Hematopoietic multipotent progenitor cell treated with erythropoietin and hydrocortisone succinate and interleukin-3 and kit ligand, for 17 days (in vitro differentiated cells): ENCODE data around the gene TSPAN5.

Experiments
- DNase-seq: peaks from one replicate; pipeline ENCODE4 v3.0.0-alpha.2; 2015; ENCODE audit warnings: low spot score

Gene TSPAN5

GRCh38 chr4:98643755-98644154, 14.7 kb downstream of the TSPAN5 start:
- no peak for DNase-seq

- DNase-seq, result no peak
Measured at GRCh38 chr4:98642991-98643426, 15.4 kb downstream of the TSPAN5 start.

- no peak for DNase-seq
Measured at GRCh38 chr4:98641906-98642668, 16.3 kb downstream of the TSPAN5 start.

GRCh38 chr4:98641376-98641775, 17.0 kb downstream of the TSPAN5 start:
- DNase-seq, result no peak

- peak; percentile 40 for DNase-seq
Measured at GRCh38 chr4:98639523-98639922, 18.9 kb downstream of the TSPAN5 start.

- DNase-seq, result peak; percentile 31
Measured at GRCh38 chr4:98639108-98639507, 19.3 kb downstream of the TSPAN5 start.

- DNase-seq, result no peak
Measured at GRCh38 chr4:98638661-98639060, 19.8 kb downstream of the TSPAN5 start.

GRCh38 chr4:98634061-98634460, 24.4 kb downstream of the TSPAN5 start:
- DNase-seq, result peak; percentile 26

- no peak for DNase-seq
Measured at GRCh38 chr4:98633159-98633558, 25.3 kb downstream of the TSPAN5 start.

GRCh38 chr4:98632258-98632657, 26.2 kb downstream of the TSPAN5 start:
- DNase-seq, result no peak

GRCh38 chr4:98631506-98631905, 26.9 kb downstream of the TSPAN5 start:
- DNase-seq, result no peak

GRCh38 chr4:98630737-98631454, 27.5 kb downstream of the TSPAN5 start:
- DNase-seq, result no peak

GRCh38 chr4:98627531-98628257, 30.7 kb downstream of the TSPAN5 start:
- no peak for DNase-seq

- no peak for DNase-seq
Measured at GRCh38 chr4:98626350-98626749, 32.1 kb downstream of the TSPAN5 start.

- DNase-seq, result no peak
Measured at GRCh38 chr4:98625920-98626319, 32.5 kb downstream of the TSPAN5 start.

- DNase-seq, result no peak
Measured at GRCh38 chr4:98625399-98625798, 33.0 kb downstream of the TSPAN5 start.

- no peak for DNase-seq
Measured at GRCh38 chr4:98624642-98625041, 33.8 kb downstream of the TSPAN5 start.

GRCh38 chr4:98624144-98624543, 34.3 kb downstream of the TSPAN5 start:
- DNase-seq, result no peak

GRCh38 chr4:98623126-98623802, 35.1 kb downstream of the TSPAN5 start:
- no peak for DNase-seq

GRCh38 chr4:98620087-98620784, 38.2 kb downstream of the TSPAN5 start:
- DNase-seq, result no peak

- DNase-seq, result no peak
Measured at GRCh38 chr4:98619180-98619579, 39.2 kb downstream of the TSPAN5 start.

GRCh38 chr4:98618680-98619079, 39.7 kb downstream of the TSPAN5 start:
- no peak for DNase-seq
